ENCODE measurements around the gene NUF2.

NUF2 gene

DNA sequence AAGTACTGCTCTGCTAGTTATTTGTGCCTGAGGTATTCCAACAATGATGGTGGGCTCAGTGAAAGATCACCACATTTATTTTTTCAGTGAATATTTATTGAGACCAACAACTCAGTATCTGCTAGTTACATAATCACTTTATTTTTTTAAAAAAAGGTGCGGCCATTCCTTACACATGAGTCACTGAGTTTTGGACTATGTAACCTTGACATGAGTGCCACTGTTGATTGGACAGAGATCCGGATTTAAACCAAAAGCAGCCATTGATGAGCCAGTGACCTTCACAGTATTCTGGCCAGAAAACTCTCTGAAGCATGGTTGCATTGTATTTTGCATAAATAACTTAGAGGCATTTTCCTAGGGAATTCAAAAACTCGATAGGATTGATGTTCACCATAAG lies 79.5 kb downstream of the NUF2 start:
- no peak for DNase-seq (ENCODE audit: low read depth in 2 of 2)
